AG04449 (cell line): ENCODE data around the gene NDUFA11.

Source experiments
- CTCF ChIA-PET: fragments of 350-600 bp; formaldehyde crosslinking; extraction: SDS; loops from one replicate; lab custom pipeline; 2021; ENCODE audit warnings: antibody characterized with exemption; lab: Yijun Ruan, JAX
- POLR2A ChIA-PET: fragments of 400-600, 350-600 bp; formaldehyde crosslinking; extraction: SDS; loops from one replicate; lab custom pipeline; 2020; ENCODE audit warnings: antibody characterized with exemption, inconsistent platforms; lab: Yijun Ruan, JAX
- DNase-seq: peaks from one replicate; pipeline ENCODE4 v3.0.0-alpha.2; 2010; ENCODE audit warnings: low read depth, low spot score
- H3K4me3 ChIP-seq: 2 replicates; pipeline ENCODE4 v1.5.1; 2011; ENCODE audit warnings: low read depth, mild to moderate bottlenecking, control low read depth, low read length
- CTCF ChIP-seq: IDR thresholded peaks from one replicate; pipeline ENCODE4 v1.5.1; 2011; ENCODE audit warnings: mild to moderate bottlenecking, moderate library complexity, low read length, control low read depth, inconsistent platforms; ENCODE audit not compliant: insufficient read depth; ENCODE audit errors: missing control alignments

The NDUFA11 gene

GRCh38 chr19:5921516-5922160 is 18.0 kb upstream of the NDUFA11 start:
- H3K4me3 ChIP-seq: no peak overlapping the region
- no peak for TF ChIP-seq CTCF
- ChIA-PET CTCF (interaction anchor here (0.8 to 2.3 kb wide), 1 partner anchor 118 kb away, joined by 4 to 9 read pairs; no protein-coding TSS in a partner anchor), POLR2A (no interaction called here)
- no peak for DNase-seq

- no peak overlapping the region for H3K4me3 ChIP-seq
- DNase-seq: no peak
- no peak for TF ChIP-seq CTCF
- ChIA-PET CTCF (no interaction called here), POLR2A (no interaction called here)
Measured at GRCh38 chr19:5918463-5919079, 15.0 kb upstream of the NDUFA11 start.

GRCh38 chr19:5917431-5918107 is 14.0 kb upstream of the NDUFA11 start:
- CTCF ChIA-PET: no interaction called here

GRCh38 chr19:5916181-5916708 is 12.7 kb upstream of the NDUFA11 start:
- CTCF ChIA-PET: no interaction called here
- no peak overlapping the region for H3K4me3 ChIP-seq
- TF ChIP-seq CTCF: no peak
- POLR2A ChIA-PET: no interaction called here
- no peak for DNase-seq

More at GRCh38 chr19:5917431-5918107, 14.0 kb upstream of the NDUFA11 start:
- no peak for DNase-seq
- no peak overlapping the region for H3K4me3 ChIP-seq
- POLR2A ChIA-PET: no interaction called here
- no peak for TF ChIP-seq CTCF

GRCh38 chr19:5915782-5916165 is 12.2 kb upstream of the NDUFA11 start:
- DNase-seq: no peak

More at GRCh38 chr19:5915782-5916165, 12.2 kb upstream of the NDUFA11 start:
- TF ChIP-seq CTCF: no peak
- CTCF ChIA-PET: no interaction called here
- no peak overlapping the region for H3K4me3 ChIP-seq
- POLR2A ChIA-PET: no interaction called here
